A673 (cell line): ENCODE data around the gene XYLT2. TPM values are rescaled to one million over a fixed set of nuclear protein-coding genes. Genes with fewer than 3 reads are reported as not detected.

Source experiments
- BruUV-seq: library from RNA; stranded (reverse); fragments of 400-500 nt; replicated peaks from 2 replicates; lab custom pipeline; 2021; lab: Mats Ljungman, UMichigan
- CTCF ChIA-PET: fragments of 300-600 bp; sonication (Branson Sonifier 250); formaldehyde crosslinking; loops from one replicate; lab custom pipeline; 2022; ENCODE audit warnings: antibody characterized with exemption; lab: Charles Lee
- POLR2A ChIA-PET: fragments of 300-600 bp; sonication (Branson Sonifier 250); formaldehyde crosslinking; loops from one replicate; lab custom pipeline; 2022; ENCODE audit warnings: antibody characterized with exemption; ENCODE audit not compliant: low non-redundant PET; lab: Charles Lee
- DNase-seq: peaks from one replicate; pipeline ENCODE4 v3.0.0-alpha.2; 2015; ENCODE audit warnings: low spot score
- H3K27ac ChIP-seq: fragments of 200-600 bp; sonication (generic); 2 replicates; pipeline ENCODE4 v1.5.1; 2016; ENCODE audit warnings: mixed run types, low read depth, mild to moderate bottlenecking, mixed read lengths, antibody characterized with exemption, low read length; ENCODE audit not compliant: poor library complexity, severe bottlenecking
- H3K27me3 ChIP-seq: fragments of 200-600 bp; sonication (generic); replicated peaks from 2 replicates; pipeline ENCODE4 v1.6.1; 2017; ENCODE audit warnings: mixed run types, low read depth, mild to moderate bottlenecking, mixed read lengths, antibody characterized with exemption, low read length; ENCODE audit not compliant: insufficient read depth, poor library complexity
- H3K36me3 ChIP-seq: fragments of 200-600 bp; sonication (generic); 2 replicates; pipeline ENCODE4 v1.6.1; 2016; ENCODE audit warnings: mixed run types, mild to moderate bottlenecking, mixed read lengths, antibody characterized with exemption, low read length; ENCODE audit not compliant: insufficient read depth, poor library complexity, severe bottlenecking
- H3K4me1 ChIP-seq: fragments of 200-600 bp; sonication (generic); 2 replicates; pipeline ENCODE4 v1.6.1; 2017; ENCODE audit warnings: mixed run types, mild to moderate bottlenecking, mixed read lengths, antibody characterized with exemption, low read length; ENCODE audit not compliant: insufficient read depth, poor library complexity, severe bottlenecking
- H3K4me3 ChIP-seq: fragments of 200-600 bp; sonication (generic); 2 replicates; pipeline ENCODE4 v1.5.1; 2016; ENCODE audit warnings: low read depth, mixed run types, mild to moderate bottlenecking, mixed read lengths, low read length; ENCODE audit not compliant: poor library complexity, severe bottlenecking
- H3K9me3 ChIP-seq: fragments of 200-600 bp; sonication (generic); 2 replicates; pipeline ENCODE4 v1.6.1; 2016; ENCODE audit warnings: mixed run types, low read depth, mild to moderate bottlenecking, mixed read lengths, antibody characterized with exemption, low read length; ENCODE audit not compliant: poor library complexity, severe bottlenecking
- CTCF ChIP-seq: fragments of 300-800, 200-600 bp; sonication (generic); conservative IDR thresholded peaks from 2 replicates; pipeline ENCODE4 v1.5.1; 2017; ENCODE audit warnings: low read depth, mild to moderate bottlenecking, antibody characterized with exemption, low read length, moderate library complexity, mixed read lengths
- EZH2 ChIP-seq: fragments of 200-600 bp; sonication (generic); IDR thresholded peaks from 2 replicates; pipeline ENCODE4 v1.6.1; 2017; ENCODE audit warnings: borderline replicate concordance, low read depth, mild to moderate bottlenecking, mixed read lengths, antibody characterized with exemption, low read length; ENCODE audit not compliant: poor library complexity, severe bottlenecking
- intact Hi-C: fragments of 100-400 bp; cut with micrococcal nuclease; formaldehyde crosslinking; loops from one replicate; pipeline ENCODE4 v1.10.0; 2022; ENCODE audit not compliant: unreplicated experiment
- total RNA-seq: library from RNA; stranded (reverse); gene quantifications from 2 replicates; pipeline ENCODE4 v1.2.3, GENCODE V29; 2021

Gene XYLT2
- total RNA-seq, 1 experiment from 2014 or later, result 15.8 TPM

- Histone ChIP-seq H3K9me3 (no peaks in the 10 kb centered on the region), H3K4me1 (no peaks in the 10 kb centered on the region), H3K27ac (no peak overlapping the region), H3K4me3 (no peak overlapping the region), H3K36me3 (peaks cover 33% of the 10 kb centered on the region), H3K27me3 (no peaks in the 10 kb centered on the region)
- no TSS peak for BruUV-seq
- TF ChIP-seq CTCF, result no peak
- TF ChIP-seq EZH2, result no peak
- intact Hi-C loops, result no loop called here
- no peak for DNase-seq
- ChIA-PET CTCF (no interaction called here), POLR2A (no interaction called here)
These were observed 18.8 kb downstream of the XYLT2 start for GRCh38 chr17:50364715-50365114.

DNA sequence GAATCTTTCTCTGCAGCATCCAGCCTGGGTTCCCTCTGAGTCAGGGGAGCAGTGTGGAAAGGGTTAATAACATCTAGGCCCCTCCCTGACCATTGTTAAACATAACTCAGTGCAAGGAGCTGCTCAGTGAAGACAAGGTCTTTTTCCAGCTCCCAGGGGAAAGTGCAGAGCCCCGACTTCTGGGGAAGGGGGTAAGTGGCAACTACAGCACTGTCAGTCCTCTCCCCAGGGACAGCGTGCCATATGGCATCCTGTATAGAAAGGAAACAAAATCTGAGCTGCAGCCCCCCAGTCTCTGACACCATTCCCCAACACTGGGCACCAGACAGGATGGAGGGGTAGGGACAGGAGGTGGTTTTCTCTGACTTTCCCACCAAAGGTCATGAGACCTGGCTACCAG, 19.2 kb downstream of the XYLT2 start:
- no peaks in the 10 kb centered on the region for H3K9me3 ChIP-seq
- POLR2A ChIA-PET, result interaction anchor here (0.6 kb wide), 1 partner anchor 178 kb away, joined by 3 read pairs; no protein-coding TSS in a partner anchor
- H3K4me1 ChIP-seq, result no peaks in the 10 kb centered on the region
- intact Hi-C loops, result no loop called here
- no peak for DNase-seq
- H3K27me3 ChIP-seq, result no peaks in the 10 kb centered on the region
- CTCF ChIA-PET, result no interaction called here
- no peak overlapping the region for H3K4me3 ChIP-seq
- BruUV-seq, result no TSS peak
- peaks cover 38% of the 10 kb centered on the region for H3K36me3 ChIP-seq
- no peak overlapping the region for H3K27ac ChIP-seq
- TF ChIP-seq CTCF (no peak), EZH2 (no peak)

DNA sequence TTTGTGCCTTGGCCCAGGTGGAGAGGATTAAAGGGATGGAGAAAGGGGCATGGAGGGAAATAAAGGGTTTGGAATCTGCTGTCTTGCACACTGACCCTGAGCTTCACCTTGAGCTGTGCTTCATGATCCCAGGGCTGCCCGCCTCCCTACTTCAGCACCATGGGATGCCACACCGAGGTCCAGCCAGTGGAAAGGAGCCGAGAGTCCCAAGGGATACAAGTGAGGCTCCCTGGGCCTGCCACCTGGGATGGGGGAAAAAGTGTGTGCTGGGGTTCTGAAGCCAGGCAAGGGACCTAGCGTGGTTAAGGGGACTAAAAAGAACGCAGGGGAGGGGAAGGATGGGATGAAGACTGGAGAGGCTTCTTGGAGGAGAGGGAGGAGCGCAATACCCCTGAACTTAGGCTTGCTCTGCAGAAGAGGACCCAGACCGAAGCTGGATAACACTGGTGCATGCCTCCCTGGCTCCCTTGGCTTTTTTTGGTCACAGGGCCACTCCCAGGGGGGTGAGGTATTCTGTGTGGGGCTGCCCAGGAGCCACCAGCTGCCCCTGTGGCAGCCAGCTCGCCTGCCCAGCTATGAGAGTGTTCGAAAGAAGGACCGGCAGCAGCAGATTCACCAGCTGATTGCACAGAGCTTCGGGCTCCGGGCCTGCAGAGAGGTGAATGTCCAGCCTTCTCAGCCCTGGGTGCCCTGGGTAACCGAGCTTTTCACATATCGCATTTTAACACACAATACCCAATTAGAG, 19.9 kb downstream of the XYLT2 start:
- H3K4me1 ChIP-seq, result no peaks in the 10 kb centered on the region
- H3K27ac ChIP-seq, result no peak overlapping the region
- ChIA-PET CTCF (no interaction called here), POLR2A (interaction anchor here (0.6 kb wide), 1 partner anchor 179 kb away, joined by 3 read pairs; no protein-coding TSS in a partner anchor)
- no TSS peak for BruUV-seq
- TF ChIP-seq EZH2, result no peak
- TF ChIP-seq CTCF, result no peak
- peaks cover 42% of the 10 kb centered on the region for H3K36me3 ChIP-seq
- H3K4me3 ChIP-seq, result no peak overlapping the region
- DNase-seq, result no peak
- no peaks in the 10 kb centered on the region for H3K9me3 ChIP-seq
- intact Hi-C loops, result no loop called here
- no peaks in the 10 kb centered on the region for H3K27me3 ChIP-seq
